ENCODE measurements around the gene NSMCE1.

NSMCE1 gene

GRCh38 chr16:27179500-27180072 lies 89.0 kb downstream of the NSMCE1 start:
- no peak for DNase-seq (ENCODE audit: low read depth)
- peak; percentile 95 for TF ChIP-seq CTCF (conservative IDR thresholded peaks at IDR 0.05; ENCODE audit: low read depth, low read length)
- no peak overlapping the region for H3K4me3 ChIP-seq (ENCODE audit: low read length)

- no peak for TF ChIP-seq CTCF (conservative IDR thresholded peaks at IDR 0.05; ENCODE audit: low read depth, low read length)
- H3K4me3 ChIP-seq (ENCODE audit: low read length) = no peak overlapping the region
- no peak for DNase-seq (ENCODE audit: low read depth)
Measured at GRCh38 chr16:27177031-27177774, 91.4 kb downstream of the NSMCE1 start.

GRCh38 chr16:27175888-27176287 lies 92.7 kb downstream of the NSMCE1 start:
- H3K4me3 ChIP-seq (ENCODE audit: low read length) = no peak overlapping the region
- no peak for DNase-seq (ENCODE audit: low read depth)
- TF ChIP-seq CTCF (conservative IDR thresholded peaks at IDR 0.05; ENCODE audit: low read depth, low read length) = no peak

All from retinal pigment epithelial cell (primary cell).